Measurements from ENCODE around the gene GBX1. TPM values are rescaled to one million over a fixed set of nuclear protein-coding genes. Genes with fewer than 3 reads are reported as not detected.

The GBX1 gene
- total RNA-seq, 2 experiments from 2014 or later = not detected

GRCh38 chr7:151130741-151131157 is 36.7 kb downstream of the GBX1 start:
- Mint-ChIP-seq H3K4me3 (no peak overlapping the region), H3K36me3 (ENCODE audit: low read depth) (no peaks in the 10 kb centered on the region), H3K27me3 (no peaks in the 10 kb centered on the region), H3K4me1 (ENCODE audit: low read depth) (no peaks in the 10 kb centered on the region), H3K27ac (no peak overlapping the region), H3K9me3 (no peaks in the 10 kb centered on the region)
- DNase-seq (no peak), ATAC-seq (no peak)
- ChIA-PET POLR2A (no interaction called here), CTCF (interaction anchor here (0.9 kb wide), 1 partner anchor 39 kb away, joined by 4 read pairs; no protein-coding TSS in a partner anchor)
- TF ChIP-seq CTCF (IDR thresholded peaks at IDR 0.05) = no peak
- intact Hi-C loops (cut with micrococcal nuclease) = no loop called here

- TF ChIP-seq CTCF (IDR thresholded peaks at IDR 0.05) = no peak
- CTCF ChIA-PET = interaction anchor here (0.8 to 1.4 kb wide), 4 partner anchors 18 to 40 kb away, joined by 3 to 4 read pairs (median 3); no protein-coding TSS in a partner anchor
- intact Hi-C loops (cut with micrococcal nuclease) = no loop called here
- DNase-seq (no peak), ATAC-seq (no peak)
- H3K4me3 Mint-ChIP-seq = no peak overlapping the region
- no peaks in the 10 kb centered on the region for H3K9me3 Mint-ChIP-seq
- no peak overlapping the region for H3K27ac Mint-ChIP-seq
- no peaks in the 10 kb centered on the region for H3K4me1 Mint-ChIP-seq (ENCODE audit: low read depth)
- POLR2A ChIA-PET = no interaction called here
- no peaks in the 10 kb centered on the region for H3K36me3 Mint-ChIP-seq (ENCODE audit: low read depth)
- H3K27me3 Mint-ChIP-seq = no peaks in the 10 kb centered on the region
Measured at GRCh38 chr7:151129960-151130591, 37.4 kb downstream of the GBX1 start.

GRCh38 chr7:151129117-151129959 is 38.2 kb downstream of the GBX1 start:
- ChIA-PET POLR2A (no interaction called here), CTCF (interaction anchor here (0.8 to 2.4 kb wide), 4 partner anchors 17 to 39 kb away, joined by 3 to 8 read pairs (median 3); partner anchors contain the start of gene GBX1)
- H3K9me3 Mint-ChIP-seq = no peaks in the 10 kb centered on the region
- no peak for TF ChIP-seq CTCF (IDR thresholded peaks at IDR 0.05)
- no peaks in the 10 kb centered on the region for H3K36me3 Mint-ChIP-seq (ENCODE audit: low read depth)
- intact Hi-C loops (cut with micrococcal nuclease) = no loop called here
- no peak overlapping the region for H3K27ac Mint-ChIP-seq
- ATAC-seq (no peak), DNase-seq (no peak)
- H3K4me1 Mint-ChIP-seq (ENCODE audit: low read depth) = no peaks in the 10 kb centered on the region
- H3K4me3 Mint-ChIP-seq = no peak overlapping the region
- H3K27me3 Mint-ChIP-seq = no peaks in the 10 kb centered on the region

GRCh38 chr7:151128716-151129115 is 38.8 kb downstream of the GBX1 start:
- intact Hi-C loops (cut with micrococcal nuclease) = no loop called here
- no peak for DNase-seq
- Mint-ChIP-seq H3K4me3 (no peak overlapping the region), H3K9me3 (no peaks in the 10 kb centered on the region), H3K27me3 (no peaks in the 10 kb centered on the region), H3K4me1 (ENCODE audit: low read depth) (no peaks in the 10 kb centered on the region), H3K36me3 (ENCODE audit: low read depth) (peaks cover 4% of the 10 kb centered on the region), H3K27ac (no peak overlapping the region)
- POLR2A ChIA-PET = no interaction called here
- TF ChIP-seq CTCF (IDR thresholded peaks at IDR 0.05) = no peak
- CTCF ChIA-PET = interaction anchor here (0.6 to 2.4 kb wide), 3 partner anchors 16 to 166 kb away, joined by 3 to 8 read pairs (median 3); partner anchors contain the start of gene GBX1
- ATAC-seq = no peak

- ATAC-seq = no peak
- H3K27me3 Mint-ChIP-seq = no peaks in the 10 kb centered on the region
- H3K4me3 Mint-ChIP-seq = no peak overlapping the region
- TF ChIP-seq CTCF (IDR thresholded peaks at IDR 0.05) = no peak
- peaks cover 5% of the 10 kb centered on the region for H3K36me3 Mint-ChIP-seq (ENCODE audit: low read depth)
- ChIA-PET CTCF (interaction anchor here (0.6 to 2.4 kb wide), 2 partner anchors 39 to 165 kb away, joined by 3 to 8 read pairs; partner anchors contain the start of gene GBX1), POLR2A (interaction anchor here (0.6 kb wide), 1 partner anchor 347 kb away, joined by 4 read pairs; no protein-coding TSS in a partner anchor)
- H3K9me3 Mint-ChIP-seq = no peaks in the 10 kb centered on the region
- H3K4me1 Mint-ChIP-seq (ENCODE audit: low read depth) = no peaks in the 10 kb centered on the region
- intact Hi-C loops (cut with micrococcal nuclease) = no loop called here
- DNase-seq = no peak
- H3K27ac Mint-ChIP-seq = no peak overlapping the region
Measured at GRCh38 chr7:151128144-151128543, 39.4 kb downstream of the GBX1 start.
